Astrocyte of the cerebellum (primary cell): ENCODE results near the gene C9orf85.
"Not testable (repeated sequence)": the region's sequence is repeated elsewhere in the genome, so short reads cannot be mapped to it uniquely, and the experiment has no call there.

Experiments used
- DNase-seq: peaks from one replicate; pipeline ENCODE4 v3.0.0-alpha.2; 2011; ENCODE audit warnings: low read depth
- H3K4me3 ChIP-seq: 2 replicates; pipeline ENCODE4 v1.5.1; 2011; ENCODE audit warnings: mild to moderate bottlenecking, low read depth, low read length, moderate library complexity
- CTCF ChIP-seq: IDR thresholded peaks from 2 replicates; pipeline ENCODE4 v1.5.1; 2012; ENCODE audit warnings: low read length, low read depth, moderate library complexity, mild to moderate bottlenecking; ENCODE audit errors: missing control alignments
- in situ Hi-C: cut with HindIII; loops from 2 replicates; pipeline ENCODE4 v1.10.0; 2017; ENCODE audit warnings: low sequenced_read_pairs

C9orf85 gene

GRCh38 chr9:71936066-71936465 lies 24.6 kb downstream of the C9orf85 start:
- no peak for DNase-seq
- TF ChIP-seq CTCF: no peak
- no peak overlapping the region for H3K4me3 ChIP-seq
- in situ Hi-C loops: no loop called here

GRCh38 chr9:71937070-71937625 lies 25.7 kb downstream of the C9orf85 start:
- in situ Hi-C loops: no loop called here
- no peak for DNase-seq
- TF ChIP-seq CTCF: no peak
- H3K4me3 ChIP-seq: no peak overlapping the region

GRCh38 chr9:71937898-71938297 lies 26.5 kb downstream of the C9orf85 start:
- in situ Hi-C loops: no loop called here
- TF ChIP-seq CTCF: no peak
- no peak for DNase-seq

GRCh38 chr9:71941060-71941568 lies 29.7 kb downstream of the C9orf85 start:
- no peak overlapping the region for H3K4me3 ChIP-seq
- TF ChIP-seq CTCF: no peak
- in situ Hi-C loops: no loop called here
- DNase-seq: no peak

More at GRCh38 chr9:71937898-71938297, 26.5 kb downstream of the C9orf85 start:
- H3K4me3 ChIP-seq: no peak overlapping the region

GRCh38 chr9:71941998-71942567 lies 30.6 kb downstream of the C9orf85 start:
- in situ Hi-C loops: no loop called here
- H3K4me3 ChIP-seq: no peak overlapping the region
- no peak for TF ChIP-seq CTCF
- no peak for DNase-seq

- no peak for DNase-seq
- no peak for TF ChIP-seq CTCF
- H3K4me3 ChIP-seq: no peak overlapping the region
- in situ Hi-C loops: no loop called here
Measured at GRCh38 chr9:71944754-71945375, 33.4 kb downstream of the C9orf85 start.

- DNase-seq, H3K4me3 ChIP-seq, in situ Hi-C loops: not testable (repeated sequence)
Measured at GRCh38 chr9:71954652-71955051, 43.2 kb downstream of the C9orf85 start.
